HG03378 (cell line): ENCODE measurements around the gene GPR15LG.

Experiments used
- ATAC-seq: cut with Tn5 transposase; IDR thresholded peaks from one replicate; pipeline ENCODE4 v1.9.1; 2021; ENCODE audit warnings: mild to moderate bottlenecking, moderate library complexity; ENCODE audit not compliant: unreplicated experiment

GPR15LG gene

DNA sequence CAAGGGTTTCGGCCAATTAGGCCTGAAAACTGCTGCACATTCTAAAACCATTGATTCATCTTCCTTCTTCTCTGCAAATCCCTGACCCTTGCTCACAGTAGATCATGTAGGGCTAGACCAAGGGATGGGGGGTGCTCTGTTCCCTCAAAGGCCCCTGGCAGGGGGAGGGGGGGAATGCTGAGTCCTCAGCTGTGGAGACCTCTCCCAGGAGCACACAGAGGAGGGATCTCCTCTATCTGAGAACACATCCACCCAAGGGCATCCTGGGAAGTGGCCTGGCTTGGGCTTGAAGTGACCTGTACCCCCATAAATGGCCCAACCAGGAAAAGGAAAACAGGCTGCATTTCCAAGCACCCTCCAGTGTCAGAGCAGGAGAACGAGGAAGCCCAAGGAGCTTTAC is 19.7 kb downstream of the GPR15LG start:
- ATAC-seq, result no peak

DNA sequence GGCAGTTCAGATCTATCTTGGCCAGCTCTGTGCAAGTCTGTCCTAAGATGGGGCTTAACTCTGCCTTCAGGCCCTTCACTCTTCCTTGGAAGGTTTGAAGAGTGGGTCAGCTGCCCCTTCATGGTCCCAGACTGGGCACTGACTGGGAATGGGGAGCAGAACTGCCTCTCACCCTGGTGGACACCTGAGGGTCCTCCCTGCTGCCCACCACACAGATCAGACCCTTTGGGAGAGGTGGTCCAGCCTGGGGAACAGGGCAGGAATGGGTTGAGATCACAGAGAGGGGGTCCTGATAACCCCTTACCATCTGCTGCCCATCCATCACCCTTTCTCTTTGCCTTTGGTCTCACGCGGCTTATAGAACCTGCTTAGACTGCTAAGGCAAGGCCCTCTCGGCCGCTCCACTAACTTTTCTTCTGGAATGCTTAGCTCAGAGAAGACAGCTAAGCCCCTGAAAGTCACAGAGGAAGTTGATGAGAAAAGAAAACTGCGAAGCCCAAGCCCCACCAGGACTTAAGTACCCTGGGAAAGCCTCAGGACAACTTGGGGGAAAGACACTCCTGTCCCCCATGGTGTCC is 20.3 kb downstream of the GPR15LG start:
- peak; percentile 22 for ATAC-seq

DNA sequence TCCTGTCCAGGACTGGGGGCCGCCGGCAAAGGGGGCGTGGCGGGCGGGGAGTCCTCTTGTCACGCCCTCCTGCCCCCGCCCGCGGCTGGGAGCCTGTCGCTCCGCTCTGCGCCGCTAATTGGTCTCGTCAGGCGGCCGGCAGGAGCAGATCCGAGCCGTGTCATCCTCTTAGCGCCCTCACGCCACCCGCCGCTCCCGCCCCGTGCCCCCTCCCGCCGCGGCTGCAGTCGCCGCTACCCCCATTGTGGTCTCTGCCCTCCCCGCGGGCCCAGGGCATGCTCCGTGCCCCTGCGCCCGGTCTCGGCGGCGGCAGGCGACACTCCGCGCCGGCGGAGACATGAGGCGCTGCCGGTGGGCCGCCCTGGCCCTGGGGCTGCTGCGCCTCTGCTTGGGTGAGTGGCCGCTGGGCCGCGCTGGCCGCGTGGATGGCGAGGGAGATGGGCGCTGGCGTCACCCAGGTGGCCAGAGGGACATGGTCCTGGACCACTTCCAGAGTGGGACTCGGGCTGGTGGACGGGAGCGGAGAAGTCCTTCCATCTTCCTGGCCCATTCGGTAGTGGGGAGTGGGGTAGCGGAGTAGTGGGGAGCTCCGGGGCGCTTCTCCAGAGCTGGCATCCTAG is 20.9 kb downstream of the GPR15LG start, which contains the start of gene CDHR1:
TSS of gene CDHR1 (plus strand) at position 114 of the 620 bp plus-strand sequence. CDS start at position 338, 224 bp downstream.
- ATAC-seq, result peak; percentile 64

DNA sequence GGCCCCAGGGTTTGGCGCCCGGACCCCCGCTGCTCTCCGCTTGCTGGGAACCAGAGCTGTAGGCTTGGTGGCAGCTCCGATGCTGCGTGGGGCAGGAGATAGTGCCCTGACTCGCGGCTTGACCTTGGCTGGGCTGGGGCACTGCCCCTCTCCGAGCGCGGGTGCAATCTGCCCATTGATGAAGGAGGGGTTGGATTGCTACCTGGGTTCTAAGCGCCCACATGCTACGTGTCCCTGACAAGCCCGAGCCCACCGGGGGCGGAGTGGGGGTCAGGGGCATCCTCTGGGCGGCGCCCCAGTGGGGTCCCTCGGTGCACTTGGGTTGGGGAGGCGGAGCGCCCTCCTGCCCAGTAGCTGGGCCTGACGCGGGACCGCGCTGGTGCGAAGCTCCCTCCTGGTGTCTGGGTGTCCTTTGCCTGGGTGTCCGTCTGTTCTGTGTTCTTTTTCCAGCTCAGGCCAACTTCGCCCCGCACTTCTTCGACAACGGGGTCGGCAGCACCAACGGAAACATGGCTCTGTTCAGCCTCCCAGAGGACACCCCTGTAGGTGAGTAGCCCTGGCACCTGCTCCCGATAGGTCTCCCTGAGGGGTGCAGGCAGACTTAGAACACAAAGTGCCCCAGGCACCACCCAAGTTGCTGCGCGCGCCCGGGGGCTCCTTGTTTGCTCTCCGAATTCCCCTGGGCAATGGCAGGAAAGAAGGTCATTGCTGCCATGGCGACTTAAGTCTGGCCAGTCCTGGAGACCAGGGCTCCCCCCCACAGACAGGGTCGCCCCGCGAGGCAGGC is 21.6 kb downstream of the GPR15LG start:
- ATAC-seq, result no peak

DNA sequence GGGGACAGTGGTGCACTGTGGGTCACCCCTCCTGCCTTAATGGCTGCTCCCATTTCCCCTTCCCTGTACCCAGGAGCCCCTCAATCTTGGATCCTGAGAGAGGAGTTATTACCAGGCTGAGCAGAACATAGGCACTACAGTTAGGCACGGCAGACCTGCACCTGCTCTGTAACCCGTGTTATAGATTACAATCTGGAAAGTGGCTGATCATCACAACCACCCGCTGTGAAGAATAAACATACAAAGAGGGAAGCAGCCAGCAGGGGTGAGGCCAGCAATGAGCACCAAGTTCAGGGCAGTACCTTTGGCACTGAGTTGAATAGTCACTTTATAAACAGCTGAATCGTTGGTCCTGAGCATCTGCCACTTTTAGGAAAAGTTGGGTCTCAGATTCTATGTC is 22.5 kb downstream of the GPR15LG start:
- ATAC-seq, result no peak

DNA sequence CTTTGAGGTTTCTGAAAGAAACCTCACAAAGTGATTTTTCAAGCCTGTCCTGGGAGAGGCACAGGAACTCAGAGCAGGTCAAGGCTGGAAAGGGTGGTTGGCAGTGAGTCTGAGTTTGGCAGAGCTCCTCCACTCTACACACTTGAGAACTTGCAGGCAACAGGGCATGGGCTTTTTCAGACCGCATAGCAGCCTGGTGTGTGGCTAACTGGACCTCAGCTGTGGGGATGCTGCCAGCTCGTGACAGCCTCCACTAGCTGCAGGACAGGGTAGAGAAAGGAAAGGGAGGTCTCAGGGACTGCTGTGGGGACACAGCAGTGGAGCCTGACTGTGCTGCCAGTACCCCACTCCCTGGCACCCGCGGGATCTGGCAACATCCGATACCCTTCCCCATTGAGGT is 23.3 kb downstream of the GPR15LG start:
- no peak for ATAC-seq

DNA sequence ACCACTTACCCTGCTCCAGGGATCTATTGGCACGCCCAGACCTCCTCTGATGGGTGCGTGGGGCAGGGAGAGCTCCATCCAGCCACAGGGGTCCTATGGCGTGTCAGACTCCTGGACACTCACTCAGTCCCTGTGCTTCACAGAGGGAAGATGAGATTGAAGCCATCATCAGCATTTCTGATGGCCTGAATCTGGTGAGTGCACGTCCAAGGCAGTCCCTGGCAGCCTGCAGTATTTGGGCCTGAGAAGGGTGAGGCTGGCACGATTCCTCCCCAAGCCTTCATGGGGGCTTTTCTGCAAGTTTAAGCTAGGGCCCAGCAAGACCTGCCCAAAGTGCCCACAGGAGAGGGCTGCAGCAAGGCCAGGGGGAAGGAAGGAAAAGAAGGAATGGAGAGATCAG is 24.0 kb downstream of the GPR15LG start:
- ATAC-seq, result no peak

DNA sequence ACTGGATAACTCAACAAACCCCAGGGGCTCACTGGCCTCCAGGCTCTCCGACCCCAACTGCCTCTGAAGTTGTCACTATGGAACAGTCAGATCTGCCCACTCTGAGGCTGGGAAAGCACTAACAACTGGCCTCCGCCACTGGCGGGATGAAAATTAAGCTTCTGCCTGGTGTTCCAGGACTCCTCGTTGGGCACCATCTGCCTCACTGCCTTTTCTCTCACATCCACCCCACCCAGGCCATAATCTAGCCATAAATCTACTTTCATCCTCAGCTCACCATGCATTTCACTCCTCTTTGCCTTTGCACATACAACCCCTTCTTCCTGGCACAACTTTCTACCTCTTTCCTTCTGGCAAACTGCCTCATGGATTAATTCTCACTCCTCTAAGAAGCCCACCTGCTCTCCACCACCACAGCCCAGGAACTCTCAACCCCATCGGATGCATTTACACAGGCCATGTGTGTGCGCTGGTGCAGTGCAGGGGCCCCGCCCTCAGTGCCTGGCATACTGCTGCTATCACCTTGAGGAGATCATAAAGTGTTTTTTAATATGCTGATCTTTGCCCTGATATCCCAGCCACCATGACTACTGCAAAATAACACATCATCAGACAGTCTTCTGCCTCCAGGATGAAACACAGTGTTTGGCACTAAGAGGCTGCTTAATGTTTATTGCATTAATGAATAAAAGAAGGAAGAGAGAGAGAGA is 24.8 kb downstream of the GPR15LG start:
- no peak for ATAC-seq

DNA sequence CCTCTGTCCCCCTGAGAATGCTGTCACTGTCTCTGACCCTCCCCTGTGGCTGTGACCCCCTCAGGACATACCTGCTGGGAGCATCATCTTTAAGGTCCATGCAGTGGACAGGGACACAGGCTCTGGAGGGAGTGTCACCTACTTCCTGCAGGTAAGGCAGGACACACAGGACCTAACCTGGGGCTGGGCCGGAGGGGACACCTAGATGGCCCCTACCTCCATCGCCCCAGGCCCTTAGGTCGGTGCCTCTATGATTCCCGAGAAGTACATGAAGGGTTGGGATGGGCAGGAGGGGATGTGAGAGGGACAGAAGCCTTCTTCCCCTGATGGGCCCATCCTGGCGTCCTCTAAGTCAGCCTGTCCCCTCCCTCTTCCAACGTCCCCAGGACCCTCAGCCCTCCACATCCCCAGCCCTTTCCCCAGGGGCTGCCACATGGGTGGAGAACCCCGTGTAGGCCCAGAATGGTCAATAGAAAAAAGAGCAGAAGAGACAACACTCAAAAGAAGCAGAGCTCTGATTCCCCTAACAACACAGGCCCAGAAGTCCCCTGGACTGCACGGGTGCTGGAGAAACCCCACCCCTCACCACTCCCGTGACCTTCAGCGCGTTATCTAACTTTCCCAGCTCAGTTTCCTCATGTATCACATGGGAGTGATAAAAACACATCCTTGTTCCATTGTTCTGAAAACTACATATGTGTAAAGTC is 27.1 kb downstream of the GPR15LG start:
- ATAC-seq, result no peak

DNA sequence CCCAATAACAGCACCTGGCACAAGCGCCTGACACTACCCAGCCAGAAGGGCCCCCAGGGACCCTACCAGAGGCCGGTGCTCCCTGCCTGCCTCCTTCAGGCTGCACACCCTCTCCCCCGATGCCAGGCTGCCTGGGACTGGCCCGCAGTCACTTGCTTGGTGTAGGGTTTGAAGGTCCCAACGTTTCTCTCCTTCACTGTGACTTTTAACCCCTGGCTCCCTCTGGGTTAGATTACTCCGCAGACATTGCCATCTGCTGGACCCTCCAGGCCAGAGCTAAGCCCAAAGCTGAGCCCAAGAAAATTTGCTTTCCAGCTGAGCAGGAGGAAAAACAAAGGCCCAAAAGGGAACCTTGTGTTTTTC is 27.6 kb downstream of the GPR15LG start:
- no peak for ATAC-seq

DNA sequence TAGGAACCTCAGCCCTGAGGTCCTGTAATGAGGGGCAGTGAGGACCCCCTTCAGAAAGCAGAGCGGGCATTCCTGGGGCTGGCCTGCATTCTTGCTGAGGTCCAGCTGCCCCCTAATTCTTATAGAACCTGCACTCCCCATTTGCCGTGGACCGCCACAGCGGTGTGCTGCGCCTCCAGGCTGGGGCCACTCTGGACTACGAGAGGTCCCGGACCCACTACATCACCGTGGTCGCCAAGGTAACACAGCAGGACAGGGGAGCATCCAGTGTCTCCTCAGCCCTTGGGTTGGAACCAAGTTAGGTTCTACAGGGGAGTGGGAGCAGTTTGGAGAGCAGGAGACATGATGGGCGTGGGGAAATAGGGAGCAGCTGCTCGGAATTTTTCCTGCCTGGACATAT is 28.1 kb downstream of the GPR15LG start:
- no peak for ATAC-seq

DNA sequence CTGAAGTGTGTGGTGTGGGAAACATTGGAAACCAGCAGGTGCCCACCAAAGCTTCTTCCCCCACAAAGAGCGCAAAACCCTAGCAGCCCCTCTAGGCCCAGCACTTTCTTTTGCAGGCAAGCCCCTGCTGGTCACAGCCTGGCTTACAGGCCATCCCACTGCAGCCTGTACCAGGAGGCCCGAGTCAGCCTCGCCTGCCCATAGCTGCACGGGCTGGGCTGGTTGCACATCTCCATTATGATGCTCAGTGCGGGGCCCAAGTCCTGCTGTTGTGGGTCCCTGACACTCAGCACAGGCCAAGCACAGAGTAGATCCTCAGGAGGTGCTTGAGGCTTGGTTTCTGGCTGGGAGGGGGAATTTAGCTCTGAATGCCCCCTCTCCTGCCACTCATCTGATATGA is 28.7 kb downstream of the GPR15LG start:
- ATAC-seq, result no peak

DNA sequence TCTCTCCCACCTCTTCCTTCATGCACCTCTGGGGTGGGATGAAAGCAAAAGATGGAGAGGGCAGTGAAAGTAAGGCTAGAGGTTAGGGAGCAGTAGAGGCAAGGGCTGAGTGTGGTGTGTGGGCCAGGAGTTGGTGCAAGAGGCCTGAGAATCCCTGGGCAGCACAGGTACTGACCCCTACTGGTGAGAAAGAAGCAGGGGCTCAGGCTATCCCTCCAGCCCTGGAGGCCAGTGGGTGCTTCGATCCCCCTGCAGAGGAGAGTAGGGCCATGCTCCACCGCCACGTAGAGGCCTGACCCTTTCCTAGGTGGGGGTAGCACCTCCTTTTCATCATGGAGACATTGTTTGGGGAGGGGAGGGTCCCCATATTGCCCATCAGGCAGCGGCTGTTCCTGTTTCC is 30.5 kb downstream of the GPR15LG start:
- ATAC-seq, result no peak

DNA sequence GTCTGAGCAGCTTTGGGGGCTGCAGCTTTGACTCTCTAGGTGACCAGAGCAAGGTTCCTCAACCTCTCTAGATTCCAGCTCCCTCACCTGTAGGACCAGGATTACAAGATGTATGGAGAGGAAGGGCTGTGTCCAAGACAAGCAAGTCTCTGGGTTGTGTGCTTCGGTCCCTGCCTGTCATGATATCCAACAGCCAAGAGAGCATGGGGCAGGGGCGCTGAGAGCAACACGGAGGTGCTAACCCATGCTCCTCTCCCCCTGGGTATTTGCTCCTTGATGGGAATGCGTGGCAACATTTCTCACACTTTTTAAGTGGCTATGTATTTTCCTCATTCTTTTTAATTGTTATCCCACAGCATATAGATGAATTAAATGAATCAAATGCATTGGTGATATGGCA is 31.0 kb downstream of the GPR15LG start:
- no peak for ATAC-seq

DNA sequence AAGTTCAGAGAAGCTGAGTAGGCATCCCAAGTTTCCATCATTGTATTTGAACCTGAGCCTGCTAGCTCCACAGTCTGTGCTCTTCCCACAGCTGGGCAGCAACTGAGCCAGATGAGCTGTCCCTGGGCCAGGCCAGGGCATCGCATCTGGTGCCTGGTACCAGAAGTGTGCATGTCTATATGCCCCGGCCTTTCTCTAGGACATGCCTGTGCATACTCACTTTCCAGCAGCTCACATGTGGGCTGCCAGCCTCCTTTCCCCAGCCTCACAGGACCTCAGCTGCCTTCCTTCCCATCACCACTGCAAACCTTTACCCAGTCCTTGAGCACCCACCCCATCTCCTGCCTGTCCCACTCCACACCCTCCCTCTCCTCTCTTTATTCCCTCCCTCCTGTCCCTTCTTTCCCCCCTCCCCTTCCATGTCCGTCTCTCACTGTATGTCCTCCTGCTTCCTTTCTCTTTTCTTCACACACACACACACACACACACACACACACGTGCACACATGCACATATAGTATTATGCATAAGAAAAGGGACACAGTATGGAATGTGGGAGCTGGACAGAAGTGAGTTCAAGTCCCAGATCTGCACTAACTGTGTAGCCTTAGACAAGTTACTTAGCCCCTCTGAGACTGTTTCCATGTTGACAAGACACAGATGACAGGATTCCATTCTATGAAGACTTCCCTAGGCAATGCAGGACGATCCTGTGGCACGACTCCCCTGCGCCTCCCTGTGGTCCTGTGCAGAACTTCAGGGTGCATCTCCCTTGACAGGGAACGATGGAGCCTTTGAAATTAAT is 31.6 kb downstream of the GPR15LG start:
- peak; percentile 90 for ATAC-seq

DNA sequence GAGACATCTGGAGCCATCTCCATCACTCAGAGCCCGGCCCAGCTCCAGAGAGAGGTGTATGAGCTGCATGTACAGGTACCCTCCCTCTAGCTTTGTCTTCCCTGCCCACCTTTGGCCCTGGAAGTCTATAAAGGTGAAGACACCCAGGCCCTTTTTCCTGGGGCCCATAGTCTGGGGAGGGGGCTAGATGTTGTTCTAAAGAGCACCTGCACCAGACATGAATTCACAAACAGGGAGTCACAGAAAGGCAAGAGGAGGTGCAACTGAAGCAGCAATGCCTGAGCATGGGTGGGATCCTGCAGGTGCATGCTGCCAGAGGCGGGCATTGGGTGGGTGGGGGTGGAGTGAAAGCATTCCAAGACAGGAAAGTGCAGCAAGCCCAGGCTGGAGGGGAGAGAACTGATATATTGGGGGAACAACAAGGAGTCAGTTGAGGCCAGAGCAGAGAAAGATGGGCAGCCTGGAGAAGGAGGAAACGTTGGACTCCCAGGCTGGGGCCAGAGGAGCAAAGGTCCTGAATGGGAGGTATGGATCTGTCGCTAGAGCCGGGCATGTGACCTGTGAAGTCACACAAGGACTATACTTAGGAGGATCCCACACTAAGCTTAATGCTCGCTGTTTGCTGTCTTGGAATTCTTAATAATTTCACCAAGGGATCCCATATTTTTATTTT is 32.4 kb downstream of the GPR15LG start:
- ATAC-seq, result no peak

DNA sequence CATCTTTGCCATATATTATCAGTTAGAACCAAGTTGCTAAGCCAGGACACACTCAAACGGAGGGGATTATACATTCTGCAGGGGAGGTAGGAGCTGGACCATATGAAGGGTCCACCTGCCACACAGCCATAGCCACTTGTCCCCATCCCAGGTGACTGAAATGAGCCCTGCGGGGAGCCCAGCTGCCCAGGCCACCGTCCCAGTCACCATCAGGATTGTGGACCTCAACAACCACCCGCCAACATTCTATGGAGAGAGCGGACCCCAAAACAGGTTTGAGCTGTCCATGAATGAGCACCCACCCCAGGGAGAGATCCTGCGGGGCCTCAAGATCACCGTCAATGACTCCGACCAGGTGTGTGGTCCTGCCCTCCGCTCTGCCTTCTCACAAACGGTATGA is 34.4 kb downstream of the GPR15LG start:
- ATAC-seq, result no peak

DNA sequence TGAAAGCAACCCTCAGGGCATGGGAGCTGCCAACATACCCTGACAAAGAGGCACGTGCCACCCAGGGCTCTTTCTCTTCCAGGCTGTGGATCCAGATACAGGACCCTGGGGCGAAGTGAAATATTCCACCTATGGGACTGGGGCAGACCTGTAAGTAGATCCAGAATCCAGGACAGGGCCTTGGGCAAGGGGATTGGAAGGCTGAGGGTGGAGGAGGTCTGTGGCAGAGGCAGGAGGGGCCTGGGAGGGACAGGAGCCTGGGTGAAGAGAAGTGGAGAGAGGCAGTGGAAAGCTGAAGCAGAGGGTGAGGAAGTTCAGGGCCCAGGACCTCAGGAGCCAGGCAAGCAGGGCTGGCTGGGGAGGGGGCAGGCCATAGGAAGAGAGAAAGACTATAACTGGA is 38.0 kb downstream of the GPR15LG start:
- ATAC-seq, result no peak

DNA sequence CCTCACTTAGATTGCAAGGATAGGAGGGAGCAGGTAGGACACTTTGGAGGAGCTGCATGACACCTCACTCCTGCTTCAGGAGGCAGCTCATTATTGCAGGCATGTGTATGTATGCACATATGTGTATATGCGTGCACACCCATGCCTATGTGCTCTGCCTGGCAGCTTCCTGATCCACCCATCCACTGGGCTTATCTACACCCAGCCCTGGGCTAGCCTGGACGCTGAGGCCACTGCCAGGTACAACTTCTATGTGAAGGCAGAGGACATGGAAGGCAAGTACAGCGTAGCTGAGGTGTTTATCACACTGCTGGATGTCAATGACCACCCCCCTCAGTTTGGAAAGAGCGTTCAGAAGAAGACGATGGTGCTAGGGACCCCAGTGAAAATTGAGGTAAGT is 38.4 kb downstream of the GPR15LG start:
- ATAC-seq, result no peak

DNA sequence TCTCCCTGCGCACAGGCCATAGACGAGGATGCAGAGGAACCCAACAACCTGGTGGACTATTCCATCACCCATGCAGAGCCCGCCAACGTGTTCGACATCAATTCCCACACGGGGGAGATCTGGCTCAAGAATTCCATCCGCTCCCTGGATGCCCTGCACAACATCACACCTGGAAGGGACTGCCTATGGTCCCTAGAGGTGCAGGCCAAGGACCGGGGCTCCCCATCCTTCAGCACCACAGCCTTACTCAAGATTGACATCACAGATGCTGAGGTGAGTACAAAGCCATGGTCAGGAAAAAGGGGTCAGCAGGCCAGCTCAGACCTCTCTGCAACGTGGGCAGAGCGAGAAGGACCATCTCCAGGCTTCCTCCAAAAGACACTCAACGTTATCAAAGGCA is 39.5 kb downstream of the GPR15LG start:
- ATAC-seq, result no peak
